Measurements from ENCODE around the gene STUB1. TPM values are rescaled to one million over a fixed set of nuclear protein-coding genes. Genes with fewer than 3 reads are reported as not detected.
"Not testable (repeated sequence)": the region's sequence is repeated elsewhere in the genome, so short reads cannot be mapped to it uniquely, and the experiment has no call there.

STUB1 gene
- total RNA-seq, 1 donor from 2014 or later = 86.0 TPM

GRCh38 chr16:709566-710499 is 29.6 kb downstream of the STUB1 start:
- Histone ChIP-seq H3K4me3 (no peak overlapping the region), H3K27me3 (ENCODE audit: low read depth) (peaks cover 71% of the 10 kb centered on the region)
- intact Hi-C loops (cut with DNase I) = no loop called here

DNA sequence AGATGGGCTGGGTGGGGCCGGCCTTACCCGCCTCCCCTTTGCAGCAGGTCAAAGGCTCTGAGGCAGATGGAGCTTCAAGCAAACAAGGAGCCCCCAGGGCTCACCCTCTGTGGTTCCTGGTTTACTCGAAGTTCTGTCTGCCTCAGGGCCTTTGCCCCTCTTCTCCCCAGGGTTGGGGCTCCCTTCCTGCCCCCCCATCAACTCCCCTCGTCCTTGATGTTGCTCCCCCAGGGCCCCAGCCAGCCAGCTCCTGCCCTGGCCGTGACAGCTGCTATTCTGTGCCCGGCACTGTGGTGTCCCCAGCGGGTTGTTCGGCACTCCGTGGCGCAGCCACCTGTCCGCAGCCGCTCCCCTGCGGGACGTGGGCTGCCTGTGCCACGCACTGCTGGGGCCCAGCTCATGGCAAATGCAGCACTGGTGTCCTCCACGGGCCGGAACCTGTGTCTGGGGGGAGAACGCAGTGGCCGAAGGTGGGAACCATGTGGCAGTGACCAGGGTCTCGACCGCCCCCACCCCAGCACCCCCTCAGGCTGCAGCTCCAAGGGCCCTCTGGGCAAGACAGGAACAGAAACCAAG is 30.4 kb downstream of the STUB1 start:
- H3K27ac ChIP-seq = no peak overlapping the region
- peaks cover 67% of the 10 kb centered on the region for H3K27me3 ChIP-seq (ENCODE audit: low read depth)
- H3K4me1 ChIP-seq = peaks cover 11% of the 10 kb centered on the region
- no peak for ATAC-seq
- H3K9me3 ChIP-seq = no peaks in the 10 kb centered on the region
- H3K36me3 ChIP-seq = no peaks in the 10 kb centered on the region
- intact Hi-C loops (cut with DNase I) = no loop called here
- no peak for TF ChIP-seq CTCF (IDR thresholded peaks at IDR 0.05)
- no peak overlapping the region for H3K4me3 ChIP-seq
- no peak for DNase-seq

More at GRCh38 chr16:709566-710499, 29.6 kb downstream of the STUB1 start:
- TF ChIP-seq CTCF (IDR thresholded peaks at IDR 0.05) = no peak
- DNase-seq (no peak), ATAC-seq (no peak)
- Histone ChIP-seq H3K27ac (no peak overlapping the region), H3K36me3 (no peaks in the 10 kb centered on the region), H3K4me1 (peaks cover 11% of the 10 kb centered on the region), H3K9me3 (no peaks in the 10 kb centered on the region)

DNA sequence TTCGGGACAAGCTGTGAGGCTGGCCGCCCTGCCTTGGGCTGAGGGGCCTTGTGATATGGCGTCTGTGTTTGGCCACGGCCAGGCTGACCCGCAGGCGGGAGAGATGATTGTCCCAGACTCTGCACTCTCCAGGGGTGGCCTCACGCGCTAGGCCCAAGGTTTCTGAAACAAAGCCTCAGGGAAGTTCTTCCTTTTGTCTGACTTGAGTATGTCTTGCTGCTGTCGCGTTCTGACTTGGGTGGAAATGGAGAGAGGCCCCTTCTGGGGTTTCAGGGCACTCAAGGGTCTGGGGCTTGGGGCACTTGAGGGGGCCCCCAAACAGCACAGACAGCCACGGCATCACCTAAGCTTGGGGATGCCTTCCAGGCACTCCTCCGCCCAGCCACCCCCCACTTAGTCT is 30.9 kb downstream of the STUB1 start:
- Histone ChIP-seq H3K27ac (no peak overlapping the region), H3K9me3 (no peaks in the 10 kb centered on the region), H3K27me3 (ENCODE audit: low read depth) (peaks cover 65% of the 10 kb centered on the region), H3K4me1 (peaks cover 14% of the 10 kb centered on the region), H3K36me3 (no peaks in the 10 kb centered on the region), H3K4me3 (no peak overlapping the region)
- TF ChIP-seq CTCF (IDR thresholded peaks at IDR 0.05) = no peak
- intact Hi-C loops (cut with DNase I) = no loop called here
- no peak for ATAC-seq
- DNase-seq = no peak

- peak; percentile 87 for DNase-seq
- Histone ChIP-seq H3K9me3 (no peaks in the 10 kb centered on the region), H3K27me3 (ENCODE audit: low read depth) (peaks cover 58% of the 10 kb centered on the region), H3K4me3 (no peak overlapping the region), H3K36me3 (no peaks in the 10 kb centered on the region), H3K4me1 (peaks cover 17% of the 10 kb centered on the region), H3K27ac (no peak overlapping the region)
- intact Hi-C loops (cut with DNase I) = no loop called here
- ATAC-seq = peak; percentile 77 to 78
- TF ChIP-seq CTCF (IDR thresholded peaks at IDR 0.05) = peak; percentile 98
Observed at GRCh38 chr16:711548-712320, 31.5 kb downstream of the STUB1 start.

- H3K27ac ChIP-seq; ATAC-seq; intact Hi-C loops (cut with DNase I); DNase-seq; H3K9me3 ChIP-seq; H3K4me3 ChIP-seq; H3K36me3 ChIP-seq: not testable (repeated sequence)
- peak; percentile 39 for TF ChIP-seq CTCF (IDR thresholded peaks at IDR 0.05)
- Histone ChIP-seq H3K4me1 (peaks cover 18% of the 10 kb centered on the region), H3K27me3 (ENCODE audit: low read depth) (peaks cover 50% of the 10 kb centered on the region)
Observed at GRCh38 chr16:712740-713250, 32.6 kb downstream of the STUB1 start.
